Progenitor cell of endocrine pancreas (in vitro differentiated cells): ENCODE measurements around the gene KLHL17. TPM values are rescaled to one million over a fixed set of nuclear protein-coding genes. Genes with fewer than 3 reads are reported as not detected.

ENCODE experiments used
- DNase-seq: peaks from one replicate; pipeline ENCODE4 v3.0.0; 2021; ENCODE audit warnings: low spot score; ENCODE audit not compliant: unreplicated experiment
- H3K27ac Mint-ChIP-seq: 2 replicates; pipeline ENCODE4 v1.8.0; 2021; ENCODE audit warnings: mild to moderate bottlenecking, moderate library complexity, mixed read lengths
- H3K27me3 Mint-ChIP-seq: 2 replicates; pipeline ENCODE4 v1.8.0; 2021; ENCODE audit warnings: mixed read lengths
- H3K36me3 Mint-ChIP-seq: 2 replicates; pipeline ENCODE4 v1.8.0; 2022; ENCODE audit warnings: mixed read lengths; ENCODE audit not compliant: insufficient read depth
- H3K4me1 Mint-ChIP-seq: 2 replicates; pipeline ENCODE4 v1.8.0; 2021; ENCODE audit warnings: low read depth, mixed read lengths
- H3K4me3 Mint-ChIP-seq: 2 replicates; pipeline ENCODE4 v1.8.0; 2021; ENCODE audit warnings: low read depth, mild to moderate bottlenecking, moderate library complexity, mixed read lengths
- H3K9me3 Mint-ChIP-seq: 2 replicates; pipeline ENCODE4 v1.8.0; 2021; ENCODE audit warnings: low read depth, mixed read lengths
- CTCF ChIP-seq: fragments of 200-600 bp; sonication (generic); IDR thresholded peaks from one replicate; pipeline ENCODE4 v1.5.0; 2021; ENCODE audit warnings: antibody characterized with exemption, mild to moderate bottlenecking; ENCODE audit not compliant: unreplicated experiment
- total RNA-seq: library from RNA; stranded (reverse); gene quantifications from 2 replicates; pipeline ENCODE4 v1.2.1, GENCODE V29; 2021

Gene KLHL17
- total RNA-seq, 1 donor from 2014 or later: 45.3 TPM

- Mint-ChIP-seq H3K36me3 (peaks cover 3% of the 10 kb centered on the region), H3K27ac (no peak overlapping the region), H3K9me3 (no peaks in the 10 kb centered on the region), H3K27me3 (peaks cover 55% of the 10 kb centered on the region), H3K4me3 (peak overlapping the region; percentile 57), H3K4me1 (peaks cover 16% of the 10 kb centered on the region)
- no peak for DNase-seq
- no peak for TF ChIP-seq CTCF
Measured at GRCh38 chr1:923991-924655, 36.3 kb upstream of the KLHL17 start.

GRCh38 chr1:924656-925560 is 35.5 kb upstream of the KLHL17 start:
- Mint-ChIP-seq H3K36me3 (peaks cover 3% of the 10 kb centered on the region), H3K27ac (no peak overlapping the region), H3K27me3 (peaks cover 58% of the 10 kb centered on the region), H3K4me3 (peak overlapping the region; percentile 57), H3K9me3 (no peaks in the 10 kb centered on the region), H3K4me1 (peaks cover 16% of the 10 kb centered on the region)
- TF ChIP-seq CTCF: peak; percentile 9
- no peak for DNase-seq

- no peaks in the 10 kb centered on the region for H3K9me3 Mint-ChIP-seq
- H3K36me3 Mint-ChIP-seq: peaks cover 3% of the 10 kb centered on the region
- peaks cover 55% of the 10 kb centered on the region for H3K27me3 Mint-ChIP-seq
- TF ChIP-seq CTCF: no peak
- H3K4me1 Mint-ChIP-seq: peaks cover 10% of the 10 kb centered on the region
- no peak for DNase-seq
- H3K27ac Mint-ChIP-seq: no peak overlapping the region
- peak overlapping the region; percentile 65 for H3K4me3 Mint-ChIP-seq
Measured at GRCh38 chr1:925561-926421, 34.6 kb upstream of the KLHL17 start.

- Mint-ChIP-seq H3K4me3 (no peak overlapping the region), H3K4me1 (peaks cover 5% of the 10 kb centered on the region), H3K27ac (no peak overlapping the region), H3K27me3 (peaks cover 58% of the 10 kb centered on the region), H3K9me3 (no peaks in the 10 kb centered on the region), H3K36me3 (no peaks in the 10 kb centered on the region)
- no peak for TF ChIP-seq CTCF
- no peak for DNase-seq
Measured at GRCh38 chr1:927234-927633, 33.1 kb upstream of the KLHL17 start.

GRCh38 chr1:927748-928147 is 32.6 kb upstream of the KLHL17 start:
- DNase-seq: no peak
- H3K9me3 Mint-ChIP-seq: no peaks in the 10 kb centered on the region
- TF ChIP-seq CTCF: no peak
- peaks cover 60% of the 10 kb centered on the region for H3K27me3 Mint-ChIP-seq
- H3K27ac Mint-ChIP-seq: no peak overlapping the region
- no peaks in the 10 kb centered on the region for H3K36me3 Mint-ChIP-seq
- no peak overlapping the region for H3K4me3 Mint-ChIP-seq
- peaks cover 5% of the 10 kb centered on the region for H3K4me1 Mint-ChIP-seq
